ENCODE results near the gene PCSK1N. TPM values are rescaled to one million over a fixed set of nuclear protein-coding genes. Genes with fewer than 3 reads are reported as not detected.

Gene PCSK1N
- total and polyA plus RNA-seq, 2 of the 13 experiments (the other 11 are each of a cell fraction or from before 2014, with no cell fraction given): 4.5 to 14.0 TPM

- TF ChIP-seq ZNF260 (CRISPR knock-in tag; IDR thresholded peaks at IDR 0.05; ENCODE audit: borderline replicate concordance, low read depth): no peak
- TF ChIP-seq HDAC6 (IDR thresholded peaks at IDR 0.05; ENCODE audit: low read depth, low read length): no peak
- TF ChIP-seq BCL3 (CRISPR knock-in tag; IDR thresholded peaks at IDR 0.05): no peak
- TF ChIP-seq PCBP1 (IDR thresholded peaks at IDR 0.05; ENCODE audit: borderline replicate concordance, low read depth, low read length): no peak
- TF ChIP-seq ZNF75D (CRISPR knock-in tag; IDR thresholded peaks at IDR 0.05; ENCODE audit: borderline replicate concordance): no peak
- TF ChIP-seq SIX4 (CRISPR knock-in tag; IDR thresholded peaks at IDR 0.05): no peak
- TF ChIP-seq AHR (CRISPR knock-in tag; IDR thresholded peaks at IDR 0.05): no peak
- peak; percentile 69; the same call in 1 of the 2 replicates for TF ChIP-seq ARID4A (CRISPR knock-in tag; IDR thresholded peaks at IDR 0.05; ENCODE audit: borderline replicate concordance)
- no peak for TF ChIP-seq KDM4B (CRISPR knock-in tag; IDR thresholded peaks at IDR 0.05)
- no peak for TF ChIP-seq CEBPG (CRISPR knock-in tag; IDR thresholded peaks at IDR 0.05)
- TF ChIP-seq ZNF142 (CRISPR knock-in tag; IDR thresholded peaks at IDR 0.05): no peak
- TF ChIP-seq TOE1 (CRISPR knock-in tag; IDR thresholded peaks at IDR 0.05): no peak
- peak; percentile 34; the same call in 1 of the 2 replicates for TF ChIP-seq ISL2 (CRISPR knock-in tag; IDR thresholded peaks at IDR 0.05)
- no peak for TF ChIP-seq ZNF879 (CRISPR knock-in tag; IDR thresholded peaks at IDR 0.05)
- TF ChIP-seq ZNF552 (CRISPR knock-in tag; IDR thresholded peaks at IDR 0.05; ENCODE audit: borderline replicate concordance): no peak
- TF ChIP-seq HNRNPUL1 (IDR thresholded peaks at IDR 0.05; ENCODE audit: low read depth, low read length): no peak
- TF ChIP-seq EED (CRISPR knock-in tag; IDR thresholded peaks at IDR 0.05): no peak
These were observed 33.9 kb downstream of the PCSK1N start, which contains the start of gene HDAC6 (continued) for GRCh38 chrX:48801280-48802088.
